Measurements from ENCODE around the gene THRB.

- TF ChIP-seq CTCF (IDR thresholded peaks at IDR 0.05): no peak
- TF ChIP-seq POLR2AphosphoS2 (conservative IDR thresholded peaks at IDR 0.05; ENCODE audit: low read length): no peak
- TF ChIP-seq RAD21 (conservative IDR thresholded peaks at IDR 0.05 in 1 of 2, IDR thresholded peaks at IDR 0.05 in 1 of 2): no peak
- TF ChIP-seq HMGXB4 (CRISPR knock-in tag; IDR thresholded peaks at IDR 0.05; ENCODE audit: borderline replicate concordance): no peak
- no peak for TF ChIP-seq POLR2A (IDR thresholded peaks at IDR 0.05; ENCODE audit: low read length)
- no peak for TF ChIP-seq GATA3 (IDR thresholded peaks at IDR 0.05; ENCODE audit: borderline replicate concordance)
- TF ChIP-seq JUNB (IDR thresholded peaks at IDR 0.05): no peak
- no peak for TF ChIP-seq REST (IDR thresholded peaks at IDR 0.05)
- TF ChIP-seq SMC3 (IDR thresholded peaks at IDR 0.05): no peak
- no peak for TF ChIP-seq CEBPB (IDR thresholded peaks at IDR 0.05)
- TF ChIP-seq BHLHE40 (IDR thresholded peaks at IDR 0.05; ENCODE audit: low read depth, low read length): no peak
- no peak for TF ChIP-seq TP53 (CRISPR knock-in tag; IDR thresholded peaks at IDR 0.05)
Measured at GRCh38 chr3:24296441-24297205, 198.0 kb downstream of the THRB start.
